ENCODE data around the gene LIN28A. TPM values are rescaled to one million over a fixed set of nuclear protein-coding genes. Genes with fewer than 3 reads are reported as not detected.

Gene LIN28A
- 1 to 10 TPM in 1 of 9 donors, under 1 TPM in 2, not detected in 6; 0.23 to 1.2 (median 0.72) TPM for total RNA-seq
- not detected for polyA plus RNA-seq
- long read RNA-seq, donor 1, result 0 reads
- long read RNA-seq, donor 2, result 0 reads
- long read RNA-seq, donor 3, result 0 reads
- long read RNA-seq, donor 4, result 0 reads
- long read RNA-seq, donor 5, result 0 reads
- long read RNA-seq, donor 6, result 0 reads
- long read RNA-seq, donor 7, result 0 reads
- long read RNA-seq, donor 8, result 0 reads
- long read RNA-seq, donor 9, result 0 reads
- long read RNA-seq, donor 10, result 0 reads

DNA sequence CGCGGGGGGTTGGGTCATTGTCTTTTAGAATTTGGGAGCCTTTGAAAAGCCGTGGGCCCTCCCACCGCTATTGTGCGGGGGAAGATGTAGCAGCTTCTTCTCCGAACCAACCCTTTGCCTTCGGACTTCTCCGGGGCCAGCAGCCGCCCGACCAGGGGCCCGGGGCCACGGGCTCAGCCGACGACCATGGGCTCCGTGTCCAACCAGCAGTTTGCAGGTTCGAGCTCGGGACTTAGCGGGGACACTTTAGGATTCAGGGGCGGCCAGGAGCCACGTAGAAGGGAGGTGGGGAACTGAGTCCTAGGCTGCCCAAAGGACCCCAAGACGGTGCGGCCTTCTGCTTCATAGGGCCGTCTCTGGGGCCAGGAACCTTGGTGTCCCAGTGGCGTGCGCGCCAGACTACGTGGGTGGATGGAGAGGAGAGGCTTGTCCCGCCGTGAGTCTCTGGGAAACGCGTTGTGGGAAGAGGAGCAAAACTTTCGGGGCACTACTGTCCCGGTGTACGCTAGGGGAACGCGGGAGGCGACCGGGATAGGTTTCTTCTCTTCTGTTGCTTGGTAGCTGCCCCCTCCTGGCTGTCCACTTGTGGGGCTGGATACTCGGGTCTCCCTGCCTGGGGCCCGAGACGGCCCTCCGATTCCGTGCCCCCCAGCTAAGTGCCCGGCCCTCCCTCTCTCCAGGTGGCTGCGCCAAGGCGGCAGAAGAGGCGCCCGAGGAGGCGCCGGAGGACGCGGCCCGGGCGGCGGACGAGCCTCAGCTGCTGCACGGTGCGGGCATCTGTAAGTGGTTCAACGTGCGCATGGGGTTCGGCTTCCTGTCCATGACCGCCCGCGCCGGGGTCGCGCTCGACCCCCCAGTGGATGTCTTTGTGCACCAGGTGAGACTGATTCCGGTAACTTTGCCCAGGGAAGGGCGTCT is at the start of gene LIN28A:
TSS of gene LIN28A (plus strand) at position 112 of the 918 bp plus-strand sequence. CDS start at position 187, 75 bp downstream.
- DNase-seq, result no peak
- no peak for TF ChIP-seq POLR2A (IDR thresholded peaks at IDR 0.05)
- Histone ChIP-seq H3K4me1 (replicated peaks in 1 of 2) (no peaks in the 10 kb centered on the region), H3K27me3 (peaks cover 51% of the 10 kb centered on the region), H3K36me3 (replicated peaks in 1 of 2) (no peaks in the 10 kb centered on the region), H3K4me3 (no peak within 1 kb of the TSS), H3K27ac (no peak within 1 kb of the TSS), H3K9me3 (replicated peaks in 1 of 3) (no peaks in the 10 kb centered on the region)
- WGBS, 4 donors, result 2 to 3% (median 3%) methylated on average over 20 to 70 of the region's 70 CpGs
- intact Hi-C loops (cut with DNase I), result no loop called here

- Histone ChIP-seq H3K27me3 (peaks cover 48% of the 10 kb centered on the region), H3K4me3 (no peak overlapping the region), H3K4me1 (replicated peaks in 1 of 2) (no peaks in the 10 kb centered on the region), H3K27ac (no peak overlapping the region), H3K9me3 (replicated peaks in 1 of 3) (no peaks in the 10 kb centered on the region), H3K36me3 (replicated peaks in 1 of 2) (no peaks in the 10 kb centered on the region)
- intact Hi-C loops (cut with DNase I), result no loop called here
- 81 to 96% (median 88%) methylated on average over 3 to 12 of the region's 12 CpGs for WGBS, 4 donors
- DNase-seq, result no peak
- TF ChIP-seq, protein P1, sequence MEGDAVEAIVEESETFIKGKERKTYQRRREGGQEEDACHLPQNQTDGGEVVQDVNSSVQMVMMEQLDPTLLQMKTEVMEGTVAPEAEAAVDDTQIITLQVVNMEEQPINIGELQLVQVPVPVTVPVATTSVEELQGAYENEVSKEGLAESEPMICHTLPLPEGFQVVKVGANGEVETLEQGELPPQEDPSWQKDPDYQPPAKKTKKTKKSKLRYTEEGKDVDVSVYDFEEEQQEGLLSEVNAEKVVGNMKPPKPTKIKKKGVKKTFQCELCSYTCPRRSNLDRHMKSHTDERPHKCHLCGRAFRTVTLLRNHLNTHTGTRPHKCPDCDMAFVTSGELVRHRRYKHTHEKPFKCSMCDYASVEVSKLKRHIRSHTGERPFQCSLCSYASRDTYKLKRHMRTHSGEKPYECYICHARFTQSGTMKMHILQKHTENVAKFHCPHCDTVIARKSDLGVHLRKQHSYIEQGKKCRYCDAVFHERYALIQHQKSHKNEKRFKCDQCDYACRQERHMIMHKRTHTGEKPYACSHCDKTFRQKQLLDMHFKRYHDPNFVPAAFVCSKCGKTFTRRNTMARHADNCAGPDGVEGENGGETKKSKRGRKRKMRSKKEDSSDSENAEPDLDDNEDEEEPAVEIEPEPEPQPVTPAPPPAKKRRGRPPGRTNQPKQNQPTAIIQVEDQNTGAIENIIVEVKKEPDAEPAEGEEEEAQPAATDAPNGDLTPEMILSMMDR (IDR thresholded peaks at IDR 0.05), result no peak
- TF ChIP-seq POLR2A (IDR thresholded peaks at IDR 0.05), result no peak
Observed at GRCh38 chr1:26361605-26362122, 49.0 kb upstream of the LIN28A start.

DNA sequence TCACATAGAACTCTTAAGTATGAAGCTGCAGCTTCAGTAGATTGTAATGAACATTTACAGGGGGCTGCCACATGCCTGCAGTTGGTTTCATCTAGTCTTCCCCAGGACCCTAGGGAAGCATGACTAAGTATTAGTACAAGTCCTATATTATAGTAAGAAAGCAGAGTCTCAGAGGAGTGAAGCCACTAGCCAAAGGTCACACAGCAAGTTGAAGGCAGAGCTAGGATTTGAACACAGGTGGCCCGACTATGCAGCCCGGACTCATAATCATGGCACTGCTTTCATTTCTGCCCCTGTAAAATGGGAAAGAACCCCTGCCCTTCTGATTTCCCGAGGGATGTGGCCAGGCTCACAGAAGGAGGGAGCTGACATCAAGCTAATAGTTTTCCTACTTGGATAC is 48.3 kb upstream of the LIN28A start:
- no peak overlapping the region for H3K4me3 ChIP-seq
- peaks cover 48% of the 10 kb centered on the region for H3K27me3 ChIP-seq
- intact Hi-C loops (cut with DNase I), result no loop called here
- DNase-seq, result no peak
- WGBS, 4 donors, result 58 to 90% (median 85%) methylated on average over 2 to 3 of the region's 3 CpGs
- no peaks in the 10 kb centered on the region for H3K36me3 ChIP-seq (replicated peaks in 1 of 2)
- H3K4me1 ChIP-seq (replicated peaks in 1 of 2), result no peaks in the 10 kb centered on the region
- H3K27ac ChIP-seq, result no peak overlapping the region
- TF ChIP-seq, protein P1 (IDR thresholded peaks at IDR 0.05), result no peak
- no peak for TF ChIP-seq POLR2A (IDR thresholded peaks at IDR 0.05)
- no peaks in the 10 kb centered on the region for H3K9me3 ChIP-seq (replicated peaks in 1 of 3)

DNA sequence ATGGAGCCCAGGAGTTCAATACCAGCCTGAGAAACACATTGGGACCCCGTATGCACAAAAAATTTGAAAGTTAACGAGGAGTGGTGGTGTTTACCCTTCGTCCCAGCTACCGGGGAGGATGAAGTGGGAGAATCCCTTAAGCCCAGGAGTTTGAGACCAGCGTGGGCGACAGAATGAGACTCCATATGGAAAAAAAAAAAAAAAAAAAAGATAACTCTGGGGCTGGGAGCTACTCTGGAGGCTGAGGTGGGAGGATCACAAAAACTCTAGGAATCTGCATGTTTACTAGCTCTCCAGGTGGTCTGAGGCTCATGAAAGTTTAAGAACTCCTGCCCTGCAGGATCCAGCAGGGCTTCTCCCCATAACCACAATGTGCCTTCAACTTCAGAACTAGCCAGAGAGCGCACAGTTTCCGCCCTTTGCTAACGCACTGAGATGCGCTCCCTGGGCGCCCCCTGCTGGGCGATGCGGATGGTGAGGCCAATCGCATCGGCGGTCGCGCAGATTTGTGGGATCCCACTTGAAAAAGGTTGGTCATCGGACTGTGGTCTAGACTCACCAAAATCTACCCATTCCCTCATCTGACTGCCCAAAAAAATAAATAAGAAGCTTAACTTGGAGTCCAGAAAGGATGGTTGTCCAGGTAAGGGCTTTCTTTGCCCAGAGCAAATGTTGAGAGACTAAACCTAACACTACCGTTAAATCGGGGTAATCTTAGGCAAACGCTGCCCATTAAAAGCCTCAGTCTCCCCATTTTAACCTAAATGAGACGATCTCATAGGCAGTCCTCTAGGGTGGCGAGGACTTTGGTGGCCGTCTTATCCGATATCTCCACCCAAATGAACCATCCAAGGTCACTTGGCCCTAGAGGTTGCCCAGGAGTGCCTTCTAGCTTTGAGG is 46.8 kb upstream of the LIN28A start:
- Histone ChIP-seq H3K4me3 (no peak overlapping the region), H3K4me1 (replicated peaks in 1 of 2) (no peaks in the 10 kb centered on the region), H3K27me3 (peaks cover 48% of the 10 kb centered on the region), H3K36me3 (replicated peaks in 1 of 2) (no peaks in the 10 kb centered on the region), H3K27ac (no peak overlapping the region), H3K9me3 (replicated peaks in 1 of 3) (no peaks in the 10 kb centered on the region)
- intact Hi-C loops (cut with DNase I), result no loop called here
- WGBS, 4 donors, result 31 to 35% (median 32%) methylated on average over 25 to 26 of the region's 26 CpGs
- TF ChIP-seq, protein P1 (IDR thresholded peaks at IDR 0.05), result peak; percentile 67 to 89 (median 79)
- no peak for TF ChIP-seq POLR2A (IDR thresholded peaks at IDR 0.05)
- peak; percentile 65 to 87 (median 76) for DNase-seq

All from adrenal gland (tissue), 19 donors.